GM23248 (cell line): Measurements from ENCODE around the gene FBN1.

Experiments
- EZH2 ChIP-seq: fragments of 200-600 bp; sonication (generic); IDR thresholded peaks from 2 replicates; pipeline ENCODE4 v1.6.1; 2018; ENCODE audit warnings: antibody characterized with exemption, mild to moderate bottlenecking; ENCODE audit not compliant: insufficient read depth, poor library complexity, severe bottlenecking
- EZH2phosphoT487 ChIP-seq: fragments of 200-600 bp; sonication (generic); IDR thresholded peaks from 2 replicates; pipeline ENCODE4 v1.6.1; 2018; ENCODE audit warnings: antibody characterized with exemption, moderate library complexity, mild to moderate bottlenecking, low read depth; ENCODE audit not compliant: insufficient read depth

GRCh38 chr15:48577469-48577868 is 68.0 kb downstream of the FBN1 start:
- no peak for TF ChIP-seq EZH2
- no peak for TF ChIP-seq EZH2phosphoT487
